CD4-positive, alpha-beta T cell treated with Interferon alpha-2 for 1 hour (primary cell): ENCODE measurements around the gene PHACTR1.
"Not testable (repeated sequence)": the region's sequence is repeated elsewhere in the genome, so short reads cannot be mapped to it uniquely, and the experiment has no call there.

Source experiments
- DNase-seq, 2 donors: peaks; one replicate each; pipeline ENCODE4 v3.0.0-alpha.2; 2020 to 2022

PHACTR1 gene

DNA sequence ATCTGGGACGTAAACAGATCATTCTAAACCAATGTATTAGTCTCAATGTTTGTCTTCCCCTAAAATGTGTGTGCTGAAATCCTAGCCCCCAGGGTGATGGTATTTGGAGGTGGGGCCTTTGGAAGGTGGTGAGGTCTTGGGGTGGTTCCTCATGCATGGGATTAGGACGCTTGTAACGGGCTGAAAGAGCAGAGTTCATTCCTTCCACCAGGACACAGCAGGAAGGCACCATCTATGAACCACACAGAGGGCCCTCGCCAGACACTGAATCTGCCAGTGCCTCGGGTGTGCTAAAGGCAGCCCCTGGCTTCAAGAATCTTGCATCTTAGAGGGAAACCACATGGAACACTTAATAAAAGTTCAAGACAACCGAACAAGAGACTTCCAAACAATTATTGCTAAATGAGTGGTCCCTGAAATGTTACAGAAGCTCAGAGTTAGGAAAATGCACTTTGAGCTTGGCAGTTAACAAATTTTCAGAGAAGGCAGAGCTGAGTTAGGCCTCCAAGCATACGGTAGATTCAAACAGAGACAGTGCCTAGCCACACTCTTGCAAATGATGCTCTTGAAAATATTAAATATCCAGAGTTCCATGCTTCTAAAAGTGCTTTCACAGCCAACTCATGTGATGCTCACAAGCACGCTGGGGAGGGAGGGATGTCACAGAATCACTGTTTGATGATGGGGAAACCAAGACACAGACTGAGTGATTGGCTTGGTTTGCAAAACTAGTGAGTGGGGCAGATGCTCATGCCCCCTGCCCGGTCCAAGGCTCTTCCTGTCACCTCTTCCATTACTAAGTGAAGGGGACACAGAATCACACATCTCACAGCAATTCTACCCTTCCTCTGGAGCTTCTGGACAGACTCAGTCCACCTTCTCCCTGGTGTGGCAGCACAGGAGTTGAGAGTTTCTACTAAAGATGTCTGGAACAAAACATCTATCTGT is 584.4 kb downstream of the PHACTR1 start:
- no peak for DNase-seq

DNA sequence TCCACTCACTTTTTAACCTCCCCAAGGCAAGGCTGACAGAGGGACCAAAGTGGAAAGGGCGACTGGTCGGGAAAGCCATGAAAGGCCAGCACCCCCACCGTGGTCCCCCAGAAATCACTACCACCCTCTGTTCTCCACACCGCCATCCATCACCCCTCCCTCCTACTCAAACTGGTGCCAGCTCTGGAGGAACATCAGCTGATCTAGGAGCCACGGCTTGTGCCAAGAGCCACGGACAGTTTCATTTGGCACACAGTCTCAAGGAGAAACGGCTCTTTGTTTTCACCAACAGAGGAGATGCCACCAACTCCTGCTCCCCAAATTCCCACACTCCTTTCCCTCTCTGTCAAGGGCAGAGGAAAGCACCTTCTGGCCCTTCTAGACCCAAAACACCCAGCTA is 585.7 kb downstream of the PHACTR1 start:
- no peak for DNase-seq

DNA sequence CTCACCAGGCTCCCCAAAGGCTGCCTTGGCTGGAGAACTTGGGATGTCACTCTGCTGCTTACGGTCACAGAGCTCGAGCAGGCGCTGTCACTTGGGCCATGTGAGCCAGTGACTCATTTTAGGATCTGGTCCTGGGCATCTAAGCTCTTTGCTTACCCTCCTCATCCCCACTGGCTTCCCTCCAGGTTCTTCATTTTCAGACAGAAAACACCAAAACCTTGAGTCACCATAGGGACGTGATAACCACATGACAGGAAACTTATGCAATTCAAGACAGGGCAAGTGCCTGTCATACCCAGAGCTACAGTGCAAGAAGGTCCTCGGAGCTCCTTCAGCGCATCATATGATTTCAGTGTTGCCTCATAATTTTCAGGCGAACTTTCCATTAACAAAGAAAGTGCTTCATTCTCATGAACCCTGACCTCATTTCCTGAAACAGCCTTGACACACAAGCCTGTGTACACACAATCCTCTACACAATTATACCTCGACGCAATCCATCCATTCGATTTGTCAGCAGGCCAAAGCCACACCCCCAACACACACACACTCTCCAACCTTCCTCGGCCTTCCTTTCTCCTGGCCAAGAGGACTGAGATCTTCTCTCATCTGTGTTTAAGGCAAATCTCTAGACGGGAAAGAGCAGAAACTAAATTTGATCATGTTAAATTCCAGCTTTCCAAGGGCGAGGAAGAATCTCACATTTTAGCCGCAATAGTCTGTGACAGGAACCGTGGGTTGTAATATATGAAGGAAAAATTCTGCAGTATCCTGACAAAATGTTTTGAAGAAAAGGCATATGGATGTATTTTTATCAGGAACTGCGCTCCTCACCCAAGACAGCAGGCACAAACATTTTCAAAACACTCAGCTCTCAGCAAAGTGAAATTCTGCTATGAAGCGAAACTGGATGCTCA is 586.4 kb downstream of the PHACTR1 start:
- DNase-seq = peak; percentile 60 to 85

DNA sequence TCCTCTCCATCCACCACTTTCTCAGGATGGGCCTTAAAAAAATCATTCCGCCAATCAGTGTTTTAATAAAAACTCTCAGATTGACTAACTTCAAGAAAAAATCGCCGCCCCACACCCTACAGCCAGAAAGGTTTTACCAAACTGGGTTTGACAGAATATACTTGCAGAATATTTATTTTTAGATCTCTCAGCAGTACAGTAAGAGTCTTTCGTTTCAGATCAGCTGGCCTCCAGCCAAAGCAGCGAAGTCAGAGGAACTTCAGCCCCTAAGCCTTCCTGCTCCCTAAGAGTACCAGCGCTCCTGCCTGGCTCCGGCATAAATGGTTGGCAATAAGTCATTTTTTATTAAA is 587.1 kb downstream of the PHACTR1 start:
- peak; percentile 27 to 54 for DNase-seq

DNA sequence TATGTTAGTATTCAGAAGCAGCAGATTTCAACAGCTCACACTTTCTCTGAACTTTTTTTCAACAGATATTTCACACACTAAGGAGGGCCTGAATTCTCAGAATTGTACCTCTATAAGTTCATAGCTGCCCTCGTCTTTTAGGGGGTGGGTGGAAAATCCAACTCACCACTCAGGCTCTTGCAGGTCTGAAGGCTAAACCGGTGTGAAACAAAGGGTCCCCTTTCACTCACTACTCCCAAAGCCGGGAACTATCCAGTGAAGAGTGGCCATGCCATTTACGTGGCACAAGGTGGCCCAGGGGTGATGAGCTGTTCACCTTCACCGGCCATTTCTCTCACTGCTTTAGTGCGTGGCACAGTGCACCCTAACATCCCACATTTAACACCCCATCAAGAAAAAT is 587.5 kb downstream of the PHACTR1 start:
- DNase-seq = no peak

DNA sequence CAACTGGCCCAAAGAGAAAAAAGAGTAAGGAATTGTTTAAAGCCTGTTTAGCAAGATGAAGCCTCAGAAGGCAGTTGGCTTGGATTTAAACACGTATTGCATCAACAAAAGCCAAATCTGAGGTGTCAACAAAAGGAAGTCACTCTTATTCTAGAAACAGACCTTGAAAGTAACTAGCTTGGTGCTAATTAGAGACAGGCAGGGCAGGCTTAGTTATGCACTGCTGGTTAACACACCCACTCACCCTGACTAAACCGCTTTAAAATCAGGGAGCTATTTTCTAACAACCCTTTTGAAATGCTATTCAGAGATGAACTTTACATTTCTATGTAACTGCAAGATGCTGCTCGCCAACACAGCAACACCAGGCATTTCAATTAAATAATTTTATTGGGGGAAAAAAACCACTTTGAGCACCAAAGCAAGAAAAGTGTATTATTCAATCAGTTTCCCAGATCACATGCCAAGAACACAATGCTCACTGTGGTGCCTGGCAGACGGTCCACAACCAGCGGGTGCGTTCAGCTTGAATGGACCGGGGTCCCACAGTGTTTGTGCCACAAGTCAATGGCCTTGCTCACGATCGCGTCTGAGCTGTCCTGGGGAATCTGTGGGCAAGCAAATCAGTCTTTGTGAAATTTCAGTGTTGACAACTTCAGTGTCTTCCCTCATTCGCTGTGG is 588.2 kb downstream of the PHACTR1 start:
- DNase-seq = no peak

DNA sequence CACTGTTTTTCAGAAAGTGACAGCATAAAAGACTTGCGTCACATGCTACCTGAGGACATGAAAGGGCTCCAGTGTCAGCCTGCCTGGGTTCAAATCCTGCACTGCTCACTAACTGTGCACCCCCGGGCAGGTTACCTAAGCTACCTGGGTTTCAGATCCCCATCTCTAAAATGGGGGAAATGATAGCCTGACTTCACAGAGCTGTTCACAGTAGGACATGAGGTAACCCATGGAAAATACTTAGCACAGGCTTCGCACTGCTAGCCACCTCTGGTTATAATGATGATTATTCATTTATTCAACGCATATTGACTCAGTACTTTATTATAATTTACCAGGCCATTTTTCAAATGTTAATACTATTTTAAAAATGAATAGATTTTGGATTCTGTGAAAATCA is 588.7 kb downstream of the PHACTR1 start:
- DNase-seq = no peak

DNA sequence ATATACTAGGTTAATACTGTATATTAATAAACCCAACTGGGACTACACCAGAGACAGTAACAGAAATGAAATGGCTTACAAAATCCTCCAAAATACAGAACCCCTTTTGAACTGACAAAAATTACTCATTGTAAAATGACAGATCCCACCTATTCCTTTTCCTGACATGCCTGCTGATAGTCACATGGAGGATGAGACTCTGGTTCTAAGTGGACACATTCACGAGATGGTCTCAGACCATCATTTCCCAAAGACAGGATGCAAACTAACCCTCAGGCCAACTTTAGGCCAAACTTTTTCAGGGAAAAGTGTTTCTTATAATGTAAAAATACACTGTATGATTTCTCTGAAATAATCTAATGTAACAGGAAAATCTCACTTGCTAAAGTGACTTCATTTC is 589.2 kb downstream of the PHACTR1 start:
- no peak for DNase-seq

DNA sequence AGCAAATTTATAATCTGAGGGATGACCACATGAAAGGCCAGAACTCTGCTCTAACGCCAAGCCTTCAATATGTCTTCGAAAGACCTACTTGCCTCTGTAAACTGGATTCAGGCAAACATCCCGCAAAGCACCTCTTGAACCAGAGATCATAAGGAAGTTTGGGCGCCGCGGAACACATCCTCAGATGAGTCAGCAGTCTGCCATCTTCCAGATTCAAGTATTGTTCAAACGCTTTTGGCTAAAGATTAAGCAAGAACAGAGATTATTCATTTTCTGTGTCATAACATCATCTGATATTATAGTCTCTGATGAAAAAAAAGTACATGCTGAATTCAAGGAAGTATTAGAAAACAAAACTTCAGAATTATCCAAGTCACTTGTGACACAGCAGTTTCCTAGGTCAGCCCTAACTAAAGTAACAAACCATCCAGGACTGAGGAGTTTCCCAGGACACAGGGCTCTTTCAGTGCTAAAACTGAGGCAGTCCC is 591.0 kb downstream of the PHACTR1 start:
- peak; percentile 8 to 61 for DNase-seq

DNA sequence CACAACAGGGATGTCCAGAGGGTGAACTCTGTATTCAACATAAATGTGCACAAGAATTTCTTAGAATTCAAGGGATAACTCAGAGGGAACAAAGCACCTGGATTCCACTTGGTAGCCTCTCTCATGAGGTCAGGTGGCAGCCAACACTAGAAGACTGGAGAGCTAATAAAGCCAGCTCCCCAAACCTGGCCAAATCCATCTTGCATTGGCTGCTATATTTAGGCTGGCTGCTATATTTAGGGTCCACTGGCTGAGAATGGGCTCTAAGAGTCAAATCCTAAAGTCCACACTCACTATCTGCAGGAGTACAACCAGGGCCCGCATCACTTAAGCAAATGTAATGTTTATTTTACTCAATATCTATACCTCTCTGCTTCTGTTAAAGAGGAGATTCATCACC is 591.8 kb downstream of the PHACTR1 start:
- no peak for DNase-seq

DNA sequence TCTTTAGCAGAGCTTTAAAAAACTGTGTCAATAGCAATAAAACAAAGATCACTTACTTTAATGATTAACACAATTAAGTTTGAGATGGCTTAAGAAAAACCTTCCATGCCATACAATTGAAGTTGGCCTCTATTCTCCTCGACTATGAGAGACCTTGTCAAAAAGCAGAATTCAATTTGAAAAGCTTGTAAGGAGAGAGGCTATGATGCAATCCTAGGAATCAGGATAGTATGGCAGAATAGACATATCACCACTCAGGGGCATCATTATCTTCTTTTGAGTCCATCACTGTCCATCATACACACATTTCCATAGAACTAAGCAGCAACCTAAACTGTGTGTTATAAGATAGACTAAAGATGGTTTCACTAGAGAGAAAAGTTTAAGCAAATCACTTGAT is 594.6 kb downstream of the PHACTR1 start:
- no peak for DNase-seq

DNA sequence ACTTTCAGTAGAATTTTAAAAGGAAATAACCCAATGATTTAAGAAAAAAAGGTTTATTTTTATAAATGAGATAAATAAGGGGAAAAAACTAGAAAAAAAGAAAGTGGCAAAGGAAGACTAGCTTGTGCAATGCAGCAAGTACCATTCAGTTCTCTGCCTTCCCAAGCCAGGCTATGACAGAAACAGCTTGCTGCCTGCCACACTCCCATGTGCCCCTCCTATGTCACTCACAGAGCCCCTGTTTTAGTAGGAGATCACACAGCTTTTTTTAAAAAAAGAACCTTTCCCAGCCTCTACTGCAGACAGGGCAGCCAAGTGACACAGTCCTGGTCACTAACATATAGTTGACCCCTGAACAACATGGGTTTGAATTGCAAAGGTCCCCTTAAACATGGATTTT is 598.2 kb downstream of the PHACTR1 start:
- no peak for DNase-seq

DNA sequence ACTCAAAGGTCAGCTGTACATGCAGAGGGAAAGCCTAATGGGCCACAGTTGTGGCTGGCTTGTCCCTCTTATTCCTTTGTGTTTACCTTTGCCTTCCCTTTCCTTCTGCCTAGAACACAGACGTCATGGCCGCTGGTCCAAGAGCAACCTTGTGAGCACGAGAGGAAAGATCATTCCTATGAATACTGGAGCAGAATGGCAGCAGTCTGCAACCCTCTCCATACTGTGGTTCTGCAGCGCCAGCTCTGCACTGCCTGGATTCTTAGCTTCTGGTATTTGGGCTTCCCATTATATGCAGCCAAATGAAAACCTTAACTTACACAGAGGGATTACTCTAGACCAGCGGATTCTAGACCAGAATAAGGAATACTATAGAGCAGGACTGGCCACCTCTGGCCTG is 599.3 kb downstream of the PHACTR1 start:
- no peak for DNase-seq

DNA sequence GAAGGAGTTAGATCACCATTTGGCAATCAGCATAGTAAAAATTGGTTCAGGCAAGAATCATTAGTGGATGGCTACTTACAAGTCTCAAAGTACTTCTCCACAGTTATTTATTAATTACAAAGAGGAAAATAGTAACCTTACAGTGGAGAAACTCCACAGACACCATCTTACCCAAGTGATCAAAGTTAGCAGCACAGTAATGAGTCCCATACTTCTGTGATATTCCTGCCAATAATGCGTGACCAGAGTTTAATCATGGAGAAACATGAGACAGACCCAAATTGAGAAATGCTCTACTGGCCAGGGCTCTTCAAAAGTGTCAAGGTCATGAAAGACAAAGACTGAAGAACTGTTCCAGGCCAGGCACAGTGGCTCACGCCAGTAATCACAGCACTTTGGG is 602.3 kb downstream of the PHACTR1 start:
- DNase-seq = no peak

DNA sequence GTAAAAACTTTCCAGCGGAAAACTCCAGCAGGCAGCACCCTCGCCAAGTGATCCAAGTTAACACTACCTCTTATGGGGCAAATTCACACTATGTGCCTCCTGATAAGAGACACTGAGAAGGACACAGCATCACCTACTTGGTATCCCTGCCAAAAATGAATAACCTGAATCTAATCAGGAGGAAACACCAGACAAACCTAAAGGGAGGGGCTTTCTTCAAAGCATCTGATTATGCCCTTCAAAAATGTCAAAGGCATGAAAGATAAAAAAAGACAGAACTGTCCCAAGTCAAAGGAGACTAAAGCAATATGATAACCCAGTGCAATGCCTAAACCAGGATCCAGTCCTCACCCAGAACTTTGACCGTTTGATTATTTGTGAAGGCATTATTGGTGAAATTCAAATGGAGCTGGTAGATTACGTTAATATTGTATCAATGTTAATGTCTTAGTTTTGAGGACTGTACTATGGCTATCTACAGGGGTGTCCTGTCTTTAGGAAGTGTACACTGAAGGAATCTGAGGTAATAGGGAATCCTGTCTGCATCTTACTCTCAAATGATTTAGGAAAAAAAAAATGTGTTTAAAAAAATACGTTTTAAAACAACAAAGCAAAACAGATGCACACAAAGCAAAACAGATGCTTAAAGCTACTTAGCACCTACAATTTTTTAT is 603.5 kb downstream of the PHACTR1 start:
- no peak for DNase-seq

DNA sequence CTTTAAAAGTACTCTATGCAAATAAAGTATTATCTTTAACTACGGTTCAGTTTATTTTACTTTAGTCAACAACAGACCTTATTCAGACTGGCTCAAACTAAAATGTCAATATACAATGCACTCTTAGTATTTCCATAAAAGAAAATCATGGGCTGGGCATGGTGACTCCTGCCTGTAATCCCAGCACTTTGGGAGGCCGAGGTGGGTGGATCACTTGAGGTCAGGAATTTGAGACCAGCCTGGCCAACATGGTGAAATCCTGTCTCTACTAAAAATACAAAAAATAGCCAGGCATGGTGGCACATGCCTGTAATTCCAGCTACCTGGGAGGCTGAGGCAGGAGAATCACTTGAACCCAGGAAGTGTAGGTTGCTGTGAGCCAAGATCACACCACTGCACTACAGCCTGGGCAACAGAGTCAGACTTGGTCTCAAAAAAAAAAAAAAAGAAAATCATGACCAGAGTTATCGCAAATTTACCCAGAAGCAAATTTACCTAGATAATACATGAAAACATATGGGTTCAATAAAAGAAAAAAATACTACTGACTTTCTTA is 609.5 kb downstream of the PHACTR1 start:
- not testable (repeated sequence) for DNase-seq

DNA sequence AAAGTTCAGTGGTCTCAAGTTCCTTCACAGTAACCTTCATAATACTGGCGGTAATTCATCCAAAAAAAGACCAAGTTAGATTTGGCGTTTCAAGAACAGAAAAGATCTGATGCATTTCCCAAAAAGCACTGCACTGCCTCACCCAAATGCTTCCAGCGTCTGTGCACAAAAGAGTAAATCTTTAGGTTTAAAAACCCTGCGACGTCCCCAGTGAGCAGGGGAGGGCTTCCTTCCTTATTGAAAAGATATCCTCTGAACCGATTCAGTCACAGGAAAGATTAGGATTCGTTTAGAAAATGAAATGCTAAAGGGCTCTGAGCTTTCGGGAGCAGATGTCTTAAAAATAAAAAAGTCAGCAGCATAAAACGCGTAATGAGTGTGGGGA is 611.1 kb downstream of the PHACTR1 start:
- peak in 1 of 2 donors; percentile 22 for DNase-seq

DNA sequence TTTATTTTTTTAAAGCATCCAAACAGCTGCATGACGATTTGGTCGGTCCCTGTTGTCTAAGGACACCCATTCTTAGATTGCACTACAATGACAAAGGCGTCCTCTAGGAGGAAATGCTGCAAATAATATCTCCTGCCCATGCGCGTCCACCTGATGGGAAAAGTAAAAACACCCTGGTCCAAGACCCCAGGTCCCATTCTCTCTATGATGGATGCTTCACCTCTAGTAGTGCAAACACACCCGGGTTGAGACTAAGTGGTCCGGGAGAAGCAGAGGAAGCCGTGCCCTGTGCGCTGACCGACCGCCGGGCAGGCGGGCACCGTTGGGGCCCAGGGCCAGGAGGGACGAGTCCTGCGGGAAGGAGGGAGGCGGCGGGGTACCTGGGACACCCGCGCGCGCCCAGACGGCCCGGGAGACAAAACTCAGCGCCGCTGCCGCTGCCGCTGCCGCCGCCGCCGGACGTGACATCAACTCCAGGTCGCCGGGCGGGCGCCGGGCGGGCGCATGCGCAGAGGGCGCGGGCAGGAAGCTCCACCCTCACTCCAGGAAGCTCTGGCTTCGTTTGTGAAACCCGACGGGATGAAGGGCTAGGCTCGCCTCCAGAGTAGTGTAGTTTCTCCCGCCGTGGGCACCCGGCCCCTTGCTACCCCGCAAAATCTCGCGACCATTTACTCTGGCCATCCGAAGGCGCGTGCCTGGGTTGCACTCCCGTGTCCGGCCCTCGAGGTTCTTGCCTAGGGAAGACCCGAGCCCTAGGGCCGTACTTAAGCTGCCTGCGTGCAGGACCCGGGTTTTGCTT is 611.7 kb downstream of the PHACTR1 start, which contains the start of gene TBC1D7:
TBC1D7 (minus strand) TSS at position 462 of the 799 bp plus-strand sequence. CDS start 1,639 bp downstream, outside the sequence.
- peak; percentile 93 to 95 for DNase-seq

DNA sequence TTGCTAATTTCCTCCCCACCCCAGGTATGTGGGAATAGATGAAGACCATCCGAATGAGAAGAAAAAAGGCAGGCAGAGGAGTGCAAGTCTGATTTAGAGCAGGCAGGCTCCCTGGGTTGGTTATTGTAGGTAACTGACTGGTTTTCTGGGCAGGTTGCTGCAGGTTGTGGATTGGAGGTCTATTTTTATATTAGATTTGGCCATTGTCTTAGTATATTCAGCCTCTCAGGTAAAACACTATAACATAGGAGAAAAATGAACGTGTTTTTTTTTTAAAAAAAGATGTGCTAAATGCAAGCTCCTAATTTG is 612.3 kb downstream of the PHACTR1 start:
- DNase-seq = no peak

DNA sequence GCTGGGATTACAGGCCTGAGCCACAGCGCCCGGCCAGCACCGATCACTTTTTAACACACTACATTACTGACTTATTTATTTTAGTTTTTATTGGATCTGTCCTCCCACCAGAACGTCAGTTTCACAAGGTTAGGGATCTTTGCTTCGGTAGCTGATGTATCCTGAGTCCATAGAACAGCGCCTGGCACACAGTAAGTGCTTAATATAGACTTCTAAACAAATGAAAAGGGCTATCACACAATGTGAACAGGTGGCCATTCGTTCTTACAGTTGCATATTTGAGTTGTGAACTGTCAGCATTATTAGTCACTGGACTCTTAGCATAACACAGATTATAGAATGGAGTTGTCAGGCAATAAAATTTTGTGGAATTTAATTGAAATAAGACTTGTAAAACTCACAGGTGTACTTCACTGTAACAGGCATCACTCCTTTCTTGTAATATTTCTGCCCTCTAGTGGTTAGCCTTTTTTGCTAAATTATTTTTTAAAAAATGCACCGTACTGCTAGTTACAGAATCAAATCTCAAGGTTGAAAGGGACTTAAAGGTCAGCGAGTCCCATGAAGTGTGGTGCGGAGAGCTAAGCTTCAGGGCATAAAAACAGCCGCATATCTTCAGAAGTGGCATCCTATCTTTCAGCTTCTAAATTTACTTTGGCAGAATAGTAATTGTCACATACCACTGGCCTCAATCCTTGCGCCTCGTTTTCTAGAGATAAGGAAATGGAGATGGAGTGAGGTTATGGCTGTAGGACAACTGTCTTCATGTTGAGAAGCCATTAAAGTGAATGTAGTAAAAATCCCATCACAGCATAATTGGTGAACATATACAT is 615.2 kb downstream of the PHACTR1 start:
- peak in 1 of 2 donors; percentile 58 for DNase-seq
